HepG2 (cell line): ENCODE measurements around the gene MYO7B. TPM values are rescaled to one million over a fixed set of nuclear protein-coding genes. Genes with fewer than 3 reads are reported as not detected.

Experiments
- ATAC-seq: fragments of 200-7000 bp; cut with Tn5 transposase; 3 replicates; pipeline ENCODE4 v1.9.1; 2020; ENCODE audit warnings: mild to moderate bottlenecking, moderate library complexity
- BruUV-seq: library from RNA; stranded (reverse); fragments of 400-500 nt; replicated peaks from 2 replicates; lab custom pipeline; 2021; lab: Mats Ljungman, UMichigan
- CTCF ChIA-PET: fragments of 300-600 bp; formaldehyde crosslinking; extraction: SDS; loops from one replicate; lab custom pipeline; 2021; ENCODE audit warnings: low total read pairs, inconsistent platforms, low intra/inter-chr PET ratio; lab: Yijun Ruan, JAX
- POLR2A ChIA-PET: fragments of 350-600 bp; sonication (Branson Sonifier 250); formaldehyde crosslinking; loops from one replicate; lab custom pipeline; 2020; ENCODE audit warnings: antibody characterized with exemption, inconsistent platforms; lab: Yijun Ruan, JAX
- DNase-seq: peaks from one replicate; pipeline ENCODE4 v3.0.0-alpha.2; 2015; ENCODE audit warnings: low spot score
- FAIRE-seq: peaks from 3 replicates; lab custom pipeline; 2011; peaks lifted over from hg19 to GRCh38; lab: Jason Lieb, UNC
- H2AFZ ChIP-seq: one replicate; pipeline ENCODE4 v1.6.1; 2011; ENCODE audit warnings: low read length, inconsistent platforms
- H3K27ac ChIP-seq: fragments of 300-600 bp; 3 replicates; pipeline ENCODE4 v1.8.0; 2011; ENCODE audit warnings: mixed run types, mild to moderate bottlenecking, mixed read lengths, low read length, inconsistent platforms; ENCODE audit not compliant: insufficient read depth; ENCODE audit errors: extremely low read length
- H3K27me3 ChIP-seq, 2 experiments: fragments of 200-600 bp in 1 of 2; 2 replicates in 1 of 2; 3 replicates in 1 of 2; pipeline versions ENCODE4 v1.6.0 to v1.8.0; 2011; ENCODE audit warnings: low read length in 2 of 2, mild to moderate bottlenecking in 2 of 2, moderate library complexity in 2 of 2, inconsistent platforms in 1 of 2; ENCODE audit not compliant: insufficient read depth in 2 of 2, control insufficient read depth in 1 of 2
- H3K36me3 ChIP-seq, 2 experiments: fragments of 200-600 bp in 1 of 2; replicated peaks in 1 of 2; 2 replicates in 1 of 2; 3 replicates in 1 of 2; pipeline versions ENCODE4 v1.5.1 to v1.8.0; 2011; ENCODE audit warnings: low read length in 2 of 2, inconsistent platforms in 1 of 2; ENCODE audit not compliant: insufficient read depth in 2 of 2, control insufficient read depth in 1 of 2
- H3K4me1 ChIP-seq: 2 replicates; pipeline ENCODE4 v1.5.1; 2012; ENCODE audit warnings: low read length, inconsistent platforms; ENCODE audit not compliant: insufficient read depth
- H3K4me2 ChIP-seq: 2 replicates; pipeline ENCODE4 v1.6.0; 2011; ENCODE audit warnings: low read depth, low read length, inconsistent platforms
- H3K4me3 ChIP-seq, 3 experiments: fragments of 200-600 bp in 1 of 3; sonication (generic), shearing (Covaris generic) in 1 of 3; replicated peaks in 1 of 3; 2 replicates each; pipeline ENCODE4 v1.5.1; 2011 to 2016; ENCODE audit warnings: low read length in 3 of 3, inconsistent platforms in 2 of 3, low read depth in 2 of 3, mild to moderate bottlenecking in 2 of 3, control low read depth in 1 of 3, mixed read lengths in 1 of 3; ENCODE audit not compliant: insufficient read depth in 1 of 3
- H3K79me2 ChIP-seq: one replicate; pipeline ENCODE4 v1.6.1; 2011; ENCODE audit warnings: low read length, inconsistent platforms; ENCODE audit not compliant: insufficient read depth
- H3K9ac ChIP-seq: 2 replicates; pipeline ENCODE4 v1.6.0; 2011; ENCODE audit warnings: mild to moderate bottlenecking, low read depth, low read length, inconsistent platforms; ENCODE audit not compliant: insufficient read depth
- H3K9me3 ChIP-seq: 2 replicates; pipeline ENCODE4 v1.5.1; 2012; ENCODE audit warnings: mild to moderate bottlenecking, low read length
- H4K20me1 ChIP-seq: 2 replicates; pipeline ENCODE4 v1.6.0; 2011; ENCODE audit warnings: inconsistent platforms, mild to moderate bottlenecking, low read length, moderate library complexity; ENCODE audit not compliant: insufficient read depth
- GABPB1 ChIP-seq: IDR thresholded peaks from 2 replicates; pipeline ENCODE4 v1.6.1; 2016; ENCODE audit warnings: mild to moderate bottlenecking, missing genetic modification reagents, moderate library complexity, missing compliant biosample characterization
- HNF4G ChIP-seq, 2 experiments: sonication (generic) in 1 of 2; formaldehyde crosslinking in 1 of 2; IDR thresholded peaks; 2 replicates each; pipeline versions ENCODE4 v1.4.0 to v1.6.1; 2011 to 2020; ENCODE audit warnings: borderline replicate concordance in 2 of 2, low read depth in 2 of 2, mild to moderate bottlenecking in 2 of 2, low read length in 1 of 2, missing genetic modification reagents in 1 of 2, moderate library complexity in 1 of 2
- IKZF5 ChIP-seq: IDR thresholded peaks from 2 replicates; pipeline ENCODE4 v1.6.1; 2018; ENCODE audit warnings: missing genetic modification reagents, mild to moderate bottlenecking, missing compliant biosample characterization
- MED8 ChIP-seq: sonication (generic); formaldehyde crosslinking; IDR thresholded peaks from 2 replicates; pipeline ENCODE4 v1.8.1; 2023; ENCODE audit warnings: mild to moderate bottlenecking, missing genetic modification reagents; ENCODE audit not compliant: insufficient replicate concordance
- MYC ChIP-seq: sonication (generic); formaldehyde crosslinking; IDR thresholded peaks from 2 replicates; pipeline ENCODE4 v1.9.0; 2021; ENCODE audit warnings: missing genetic modification reagents, borderline replicate concordance
- NFE2L2 ChIP-seq: fragments of 150-350 bp; IDR thresholded peaks from 2 replicates; pipeline ENCODE4 v1.6.1; 2014; ENCODE audit warnings: low read length
- RNF219 ChIP-seq: sonication (generic); formaldehyde crosslinking; IDR thresholded peaks from 2 replicates; pipeline ENCODE4 v1.5.0; 2020; ENCODE audit warnings: mild to moderate bottlenecking, missing genetic modification reagents
- SKIL ChIP-seq: sonication (generic); formaldehyde crosslinking; IDR thresholded peaks from 2 replicates; pipeline ENCODE4 v1.8.0; 2022; ENCODE audit warnings: missing genetic modification reagents, mild to moderate bottlenecking, moderate library complexity, borderline replicate concordance
- STAG1 ChIP-seq: sonication (generic); formaldehyde crosslinking; IDR thresholded peaks from 2 replicates; pipeline ENCODE4 v1.4.0; 2020; ENCODE audit warnings: missing genetic modification reagents
- ZNF652 ChIP-seq: IDR thresholded peaks from 2 replicates; pipeline ENCODE4 v1.6.1; 2016; ENCODE audit warnings: low read depth, borderline replicate concordance
- WGBS: methylation state at CpG from one replicate; pipeline ENCODE4 v1.1.6; 2017; ENCODE audit warnings: low lambda C conversion rate; 5-methylcytosine and 5-hydroxymethylcytosine counted together
- in situ Hi-C: cut with HindIII; loops from 2 replicates; pipeline ENCODE4 v1.10.0; 2017; ENCODE audit warnings: low pct_unique_long_range_greater_than_20kb; ENCODE audit not compliant: extremely low pct_ligation_motif_present
- intact Hi-C: fragments of 100-400 bp; cut with micrococcal nuclease; formaldehyde crosslinking; loops from one replicate; pipeline ENCODE4 v1.10.0; 2022; ENCODE audit not compliant: unreplicated experiment
- polyA plus RNA-seq, 8 experiments: library from polyadenylated mRNA; depleted of rRNA in 3 of 8; stranded (reverse) in 7 of 8; unstranded in 1 of 8; fragments of >200 nt; fragmentation: Illumina TruSeq in 4 of 8; extraction: Trizol in 4 of 8; gene quantifications; 2 replicates each; pipeline versions ENCODE4 v1.2.1 to v1.2.3, GENCODE V29; 2011 to 2016; ENCODE audit warnings: low read depth in 4 of 8, missing spikeins in 1 of 8, mixed read lengths in 1 of 8; ENCODE audit not compliant: insufficient read depth in 1 of 8
- total RNA-seq, 5 experiments: library from RNA; depleted of rRNA; stranded (reverse); fragments of >200 nt; fragmentation: Illumina TruSeq; extraction: Trizol; gene quantifications; 2 replicates each; pipeline ENCODE4 v1.2.3, GENCODE V29; 2016; ENCODE audit warnings: low read depth in 1 of 5
- TF ChIP-seq, protein P1 (sequence below): sonication (generic); formaldehyde crosslinking; IDR thresholded peaks from 2 replicates; pipeline ENCODE4 v1.5.0; 2020; ENCODE audit warnings: missing genetic modification reagents, mild to moderate bottlenecking, borderline replicate concordance

The MYO7B gene
- total and polyA plus RNA-seq, 2 of the 13 experiments (the other 11 are each of a cell fraction or from before 2014, with no cell fraction given), result not detected

DNA sequence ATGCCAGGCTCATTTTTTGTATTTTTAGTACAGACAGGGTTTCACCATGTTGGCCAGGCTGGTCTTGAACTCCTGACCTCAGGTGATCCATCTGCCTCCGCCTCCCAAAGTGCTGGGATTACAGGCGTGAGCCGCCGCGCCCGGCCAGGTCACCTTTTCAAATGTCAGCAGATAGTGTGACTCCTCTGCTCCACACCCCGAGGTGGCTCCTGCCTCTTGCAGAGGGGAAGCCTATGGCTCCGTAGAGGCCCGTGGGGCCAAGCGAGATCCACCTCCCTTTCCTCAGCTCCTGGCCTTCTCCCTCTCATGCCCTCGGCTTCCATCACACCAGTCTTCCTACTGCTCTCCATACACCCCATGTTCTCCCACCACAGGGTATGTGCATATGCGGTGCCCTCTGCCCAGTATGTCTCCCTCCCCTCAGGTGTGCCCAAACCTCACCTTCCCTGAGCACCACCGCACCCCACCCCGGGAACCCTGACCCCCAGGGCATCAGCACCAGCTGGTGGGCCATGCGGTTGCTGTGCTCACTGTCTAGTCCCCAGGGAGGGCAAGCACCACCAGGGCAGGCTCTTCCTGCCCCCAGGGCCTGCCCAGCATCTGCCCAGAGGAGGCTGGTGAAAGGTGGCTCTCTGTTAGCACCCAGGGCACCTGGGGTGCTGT lies 121.2 kb downstream of the MYO7B start:
- Histone ChIP-seq H3K27ac (no peak overlapping the region), H3K4me3 (no peak overlapping the region), H3K4me2 (no peak overlapping the region), H3K36me3 (no peaks in the 10 kb centered on the region), H2AFZ (no peak overlapping the region), H3K27me3 (peaks cover 6 to 68% of the 10 kb centered on the region in 2 experiments), H4K20me1 (no peaks in the 10 kb centered on the region), H3K4me1 (peaks cover 23% of the 10 kb centered on the region), H3K79me2 (no peaks in the 10 kb centered on the region), H3K9me3 (no peaks in the 10 kb centered on the region), H3K9ac (no peak overlapping the region)
- POLR2A ChIA-PET, result no interaction called here
- no peak for TF ChIP-seq ZNF652 (CRISPR knock-in tag)
- WGBS, result 54% methylated on average over 13 of the region's 15 CpGs
- intact Hi-C loops, result no loop called here
- no peak for FAIRE-seq
- BruUV-seq, result no TSS peak
- in situ Hi-C loops, result no loop called here
- no peak for ATAC-seq
- DNase-seq, result no peak
- CTCF ChIA-PET, result no interaction called here

- FAIRE-seq, result no peak
- TF ChIP-seq STAG1 (CRISPR knock-in tag) (no peak), SKIL (CRISPR knock-in tag) (no peak), MYC (no peak), GABPB1 (CRISPR knock-in tag) (no peak), MED8 (CRISPR knock-in tag) (no peak), RNF219 (no peak), NFE2L2 (no peak), IKZF5 (CRISPR knock-in tag) (no peak), HNF4G (IDR thresholded peaks at IDR 0.05; ENCODE audit: borderline replicate concordance, low read depth, low read length) (no peak), HNF4G (CRISPR knock-in tag; IDR thresholded peaks at IDR 0.05; ENCODE audit: borderline replicate concordance, low read depth) (no peak)
- TF ChIP-seq, protein P1, sequence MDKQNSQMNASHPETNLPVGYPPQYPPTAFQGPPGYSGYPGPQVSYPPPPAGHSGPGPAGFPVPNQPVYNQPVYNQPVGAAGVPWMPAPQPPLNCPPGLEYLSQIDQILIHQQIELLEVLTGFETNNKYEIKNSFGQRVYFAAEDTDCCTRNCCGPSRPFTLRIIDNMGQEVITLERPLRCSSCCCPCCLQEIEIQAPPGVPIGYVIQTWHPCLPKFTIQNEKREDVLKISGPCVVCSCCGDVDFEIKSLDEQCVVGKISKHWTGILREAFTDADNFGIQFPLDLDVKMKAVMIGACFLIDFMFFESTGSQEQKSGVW (CRISPR knock-in tag), result no peak
Measured at GRCh38 chr2:127657232-127657595, 121.7 kb downstream of the MYO7B start.

More at GRCh38 chr2:127657232-127657595, 121.7 kb downstream of the MYO7B start:
- Histone ChIP-seq H2AFZ (no peak overlapping the region), H3K27ac (no peak overlapping the region), H3K9me3 (no peaks in the 10 kb centered on the region), H3K4me1 (peaks cover 22% of the 10 kb centered on the region), H3K27me3 (peaks cover 3 to 68% of the 10 kb centered on the region in 2 experiments), H4K20me1 (no peaks in the 10 kb centered on the region), H3K79me2 (no peaks in the 10 kb centered on the region), H3K4me2 (no peak overlapping the region), H3K4me3 (no peak overlapping the region), H3K36me3 (no peaks in the 10 kb centered on the region), H3K9ac (no peak overlapping the region)
- in situ Hi-C loops (no loop called here), intact Hi-C loops (no loop called here)
- ATAC-seq (no peak), DNase-seq (no peak)
- 63% methylated on average over 17 of the region's 17 CpGs for WGBS
- BruUV-seq, result no TSS peak
- ChIA-PET CTCF (no interaction called here), POLR2A (no interaction called here)
